Measurements from ENCODE around the gene DCTN4.
"Not testable (repeated sequence)": the region's sequence is repeated elsewhere in the genome, so short reads cannot be mapped to it uniquely, and the experiment has no call there.

DCTN4 gene

GRCh38 chr5:150778088-150778516 is 19.3 kb upstream of the DCTN4 start:
- peak; percentile 68 for DNase-seq

- DNase-seq, result peak; percentile 92
Measured at GRCh38 chr5:150777685-150778084, 18.9 kb upstream of the DCTN4 start.

- peak; percentile 52 for DNase-seq
Measured at GRCh38 chr5:150774145-150774544, 15.3 kb upstream of the DCTN4 start.

- DNase-seq, result no peak
Measured at GRCh38 chr5:150771034-150771795, 12.4 kb upstream of the DCTN4 start.

- no peak for DNase-seq
Measured at GRCh38 chr5:150766251-150766650, 7.4 kb upstream of the DCTN4 start.

GRCh38 chr5:150765799-150766169 is 7.0 kb upstream of the DCTN4 start:
- peak; percentile 59 for DNase-seq

- DNase-seq, result peak; percentile 61
Measured at GRCh38 chr5:150765011-150765798, 6.4 kb upstream of the DCTN4 start.

- peak; percentile 65 for DNase-seq
Measured at GRCh38 chr5:150764530-150764929, 5.7 kb upstream of the DCTN4 start.

- DNase-seq, result peak; percentile 92
Measured at GRCh38 chr5:150763023-150763769, 4.4 kb upstream of the DCTN4 start.

GRCh38 chr5:150762211-150762610 is 3.4 kb upstream of the DCTN4 start:
- peak; percentile 90 for DNase-seq

GRCh38 chr5:150759334-150759583 is 442 bp upstream of the DCTN4 start:
- DNase-seq, result no peak

GRCh38 chr5:150758203-150758530 is 650 bp downstream of the DCTN4 start:
- no peak for DNase-seq

- DNase-seq, result no peak
Measured at GRCh38 chr5:150757087-150757649, 1.6 kb downstream of the DCTN4 start.

GRCh38 chr5:150753863-150754262 is 5.0 kb downstream of the DCTN4 start:
- no peak for DNase-seq

- DNase-seq, result no peak
Measured at GRCh38 chr5:150753463-150753862, 5.4 kb downstream of the DCTN4 start.

- no peak for DNase-seq
Measured at GRCh38 chr5:150751096-150751891, 7.5 kb downstream of the DCTN4 start.

- DNase-seq, result no peak
Measured at GRCh38 chr5:150750469-150750868, 8.3 kb downstream of the DCTN4 start.

GRCh38 chr5:150743142-150743488 is 15.7 kb downstream of the DCTN4 start:
- DNase-seq, result not testable (repeated sequence)

GRCh38 chr5:150742455-150743141 is 16.2 kb downstream of the DCTN4 start:
- DNase-seq, result peak; percentile 79

GRCh38 chr5:150740992-150741391 is 17.8 kb downstream of the DCTN4 start:
- DNase-seq, result no peak

- no peak for DNase-seq
Measured at GRCh38 chr5:150738862-150739261, 20.0 kb downstream of the DCTN4 start.

All from suppressor macrophage treated with lipopolysaccharide for 4 hours (primary cell).